ENCODE data around the gene EPS8L2.

EPS8L2 gene

GRCh38 chr11:774873-775592 is 69.0 kb downstream of the EPS8L2 start:
- in situ Hi-C loops (cut with MboI; ENCODE audit: low sequenced_read_pairs, unreplicated experiment), result no loop called here
- TF ChIP-seq, protein P1, sequence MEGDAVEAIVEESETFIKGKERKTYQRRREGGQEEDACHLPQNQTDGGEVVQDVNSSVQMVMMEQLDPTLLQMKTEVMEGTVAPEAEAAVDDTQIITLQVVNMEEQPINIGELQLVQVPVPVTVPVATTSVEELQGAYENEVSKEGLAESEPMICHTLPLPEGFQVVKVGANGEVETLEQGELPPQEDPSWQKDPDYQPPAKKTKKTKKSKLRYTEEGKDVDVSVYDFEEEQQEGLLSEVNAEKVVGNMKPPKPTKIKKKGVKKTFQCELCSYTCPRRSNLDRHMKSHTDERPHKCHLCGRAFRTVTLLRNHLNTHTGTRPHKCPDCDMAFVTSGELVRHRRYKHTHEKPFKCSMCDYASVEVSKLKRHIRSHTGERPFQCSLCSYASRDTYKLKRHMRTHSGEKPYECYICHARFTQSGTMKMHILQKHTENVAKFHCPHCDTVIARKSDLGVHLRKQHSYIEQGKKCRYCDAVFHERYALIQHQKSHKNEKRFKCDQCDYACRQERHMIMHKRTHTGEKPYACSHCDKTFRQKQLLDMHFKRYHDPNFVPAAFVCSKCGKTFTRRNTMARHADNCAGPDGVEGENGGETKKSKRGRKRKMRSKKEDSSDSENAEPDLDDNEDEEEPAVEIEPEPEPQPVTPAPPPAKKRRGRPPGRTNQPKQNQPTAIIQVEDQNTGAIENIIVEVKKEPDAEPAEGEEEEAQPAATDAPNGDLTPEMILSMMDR (IDR thresholded peaks at IDR 0.05; ENCODE audit: borderline replicate concordance, control extremely low read depth, extremely low read depth, insufficient read depth, missing control alignments), result no peak
- no peak for DNase-seq (ENCODE audit: low spot score)

DNA sequence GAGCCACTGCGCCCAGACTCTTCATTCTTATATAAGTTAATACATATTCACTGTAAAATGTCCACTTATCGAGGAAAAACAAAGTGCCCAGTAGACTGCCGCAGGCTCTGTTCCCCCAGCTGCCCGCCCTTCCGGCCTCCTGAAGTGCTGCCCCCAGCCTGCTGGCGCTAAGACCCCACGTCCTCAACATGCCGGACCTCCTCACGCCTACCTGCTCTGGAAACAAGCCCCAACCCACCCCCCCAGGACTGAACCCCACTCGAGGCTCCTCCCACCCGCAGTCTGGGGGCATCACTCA is 70.2 kb downstream of the EPS8L2 start:
- TF ChIP-seq, protein P1 (IDR thresholded peaks at IDR 0.05; ENCODE audit: borderline replicate concordance, control extremely low read depth, extremely low read depth, insufficient read depth, missing control alignments), result no peak
- DNase-seq (ENCODE audit: low spot score), result no peak
- in situ Hi-C loops (cut with MboI; ENCODE audit: low sequenced_read_pairs, unreplicated experiment), result no loop called here

DNA sequence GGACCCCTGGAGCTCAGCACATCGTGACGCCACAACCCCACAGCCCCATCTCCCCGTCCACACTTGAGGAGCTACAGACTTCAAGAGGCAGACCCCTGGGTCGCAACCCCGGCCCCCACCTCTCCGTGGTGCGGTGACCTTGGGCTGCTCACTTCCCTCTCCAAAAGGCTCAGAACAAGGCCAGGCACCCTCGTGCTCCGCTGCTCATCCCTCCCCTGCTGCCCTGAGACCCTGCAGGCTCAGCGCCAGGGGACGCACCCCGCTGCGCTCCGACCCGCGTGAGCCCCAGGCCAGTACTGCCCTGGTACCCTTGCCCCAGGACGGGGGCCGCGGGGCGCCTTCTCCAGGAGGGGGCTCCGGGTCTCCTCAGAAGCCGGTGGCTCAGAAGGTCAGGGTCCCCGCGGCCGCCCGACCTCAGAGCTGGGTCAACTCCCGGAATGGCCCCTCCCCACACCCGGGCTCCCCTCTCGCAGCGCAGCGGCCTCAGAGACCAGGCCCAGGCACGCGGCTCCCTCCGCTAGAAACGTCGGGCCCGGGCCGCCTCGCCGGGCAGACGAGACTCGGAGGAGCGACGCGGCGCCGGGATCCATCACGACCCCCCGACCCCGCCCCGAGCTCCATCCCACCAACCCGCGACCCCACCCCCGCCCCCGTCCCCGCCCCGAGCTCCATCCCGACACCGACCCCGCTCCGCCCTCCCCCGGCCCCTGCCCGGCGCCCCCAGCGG is 70.7 kb downstream of the EPS8L2 start:
- in situ Hi-C loops (cut with MboI; ENCODE audit: low sequenced_read_pairs, unreplicated experiment), result no loop called here
- TF ChIP-seq, protein P1 (IDR thresholded peaks at IDR 0.05; ENCODE audit: borderline replicate concordance, control extremely low read depth, extremely low read depth, insufficient read depth, missing control alignments), result peak; percentile 10
- peak; percentile 79 for DNase-seq (ENCODE audit: low spot score)
